H9 (cell line): ENCODE results near the gene TRPM2. TPM values are rescaled to one million over a fixed set of nuclear protein-coding genes. Genes with fewer than 3 reads are reported as not detected.

Experiments
- DNase-seq: peaks from one replicate; pipeline ENCODE4 v3.0.0-alpha.2; 2017
- H2AFZ ChIP-seq: one replicate; pipeline ENCODE4 v1.6.1; 2013; ENCODE audit warnings: mild to moderate bottlenecking, low read length, control low read depth, moderate library complexity
- H2AK5ac ChIP-seq: 2 replicates; pipeline ENCODE4 v1.6.1; 2013; ENCODE audit warnings: low read length, control low read depth, mixed read lengths; ENCODE audit not compliant: insufficient read length
- H2BK120ac ChIP-seq: one replicate; pipeline ENCODE4 v1.6.1; 2013; ENCODE audit warnings: low read depth, mild to moderate bottlenecking, low read length, control low read depth, inconsistent platforms; ENCODE audit not compliant: poor library complexity, severe bottlenecking
- H2BK12ac ChIP-seq: 2 replicates; pipeline ENCODE4 v1.6.1; 2013; ENCODE audit warnings: low read length, control low read depth, mixed read lengths, low read depth; ENCODE audit not compliant: insufficient read length
- H2BK15ac ChIP-seq: 2 replicates; pipeline ENCODE4 v1.6.1; 2013; ENCODE audit warnings: low read depth, low read length, control low read depth
- H2BK20ac ChIP-seq: one replicate; pipeline ENCODE4 v1.6.1; 2013; ENCODE audit warnings: low read depth, mild to moderate bottlenecking, low read length, control low read depth, inconsistent platforms; ENCODE audit not compliant: poor library complexity, severe bottlenecking
- H2BK5ac ChIP-seq: 2 replicates; pipeline ENCODE4 v1.6.1; 2013; ENCODE audit warnings: low read length, control low read depth, mixed read lengths; ENCODE audit not compliant: insufficient read length
- H3K14ac ChIP-seq: 2 replicates; pipeline ENCODE4 v1.6.1; 2013; ENCODE audit warnings: low read length, control low read depth; ENCODE audit not compliant: insufficient read depth
- H3K18ac ChIP-seq: 2 replicates; pipeline ENCODE4 v1.6.1; 2013; ENCODE audit warnings: low read depth, mild to moderate bottlenecking, mixed read lengths, low read length, control low read depth; ENCODE audit not compliant: insufficient read length
- H3K23ac ChIP-seq: 2 replicates; pipeline ENCODE4 v1.6.1; 2013; ENCODE audit warnings: low read length, control low read depth, mixed read lengths, low read depth; ENCODE audit not compliant: insufficient read length
- H3K23me2 ChIP-seq: 2 replicates; pipeline ENCODE4 v1.6.1; 2013; ENCODE audit warnings: low read depth, mild to moderate bottlenecking, mixed read lengths, low read length, control low read depth; ENCODE audit not compliant: insufficient read length, poor library complexity, severe bottlenecking
- H3K27ac ChIP-seq: 2 replicates; pipeline ENCODE4 v1.5.1; 2013; ENCODE audit warnings: low read length, control low read depth, mixed read lengths, low read depth; ENCODE audit not compliant: insufficient read length
- H3K27me3 ChIP-seq: 2 replicates; pipeline ENCODE4 v1.6.1; 2013; ENCODE audit warnings: low read length, control low read depth, inconsistent platforms; ENCODE audit not compliant: insufficient read depth
- H3K4ac ChIP-seq: 2 replicates; pipeline ENCODE4 v1.6.1; 2013; ENCODE audit warnings: low read depth, mild to moderate bottlenecking, control low read depth, inconsistent platforms, low read length, moderate library complexity
- H3K4me1 ChIP-seq: 2 replicates; pipeline ENCODE4 v1.6.1; 2013; ENCODE audit warnings: low read length, control low read depth, inconsistent platforms; ENCODE audit not compliant: insufficient read depth
- H3K4me2 ChIP-seq: 2 replicates; pipeline ENCODE4 v1.6.1; 2013; ENCODE audit warnings: low read length, control low read depth, mixed read lengths; ENCODE audit not compliant: insufficient read length, insufficient read depth
- H3K56ac ChIP-seq: 2 replicates; pipeline ENCODE4 v1.6.1; 2013; ENCODE audit warnings: low read depth, mild to moderate bottlenecking, mixed read lengths, low read length, control low read depth; ENCODE audit not compliant: insufficient read length
- H3K79me1 ChIP-seq: 2 replicates; pipeline ENCODE4 v1.6.1; 2013; ENCODE audit warnings: low read depth, mild to moderate bottlenecking, moderate library complexity, low read length, control low read depth, inconsistent platforms; ENCODE audit not compliant: insufficient read depth, poor library complexity, severe bottlenecking
- H3K79me2 ChIP-seq: 2 replicates; pipeline ENCODE4 v1.6.1; 2013; ENCODE audit warnings: low read length, control low read depth, inconsistent platforms; ENCODE audit not compliant: insufficient read depth
- H3K9ac ChIP-seq: 2 replicates; pipeline ENCODE4 v1.6.1; 2013; ENCODE audit warnings: low read length, control low read depth, mixed read lengths; ENCODE audit not compliant: insufficient read length; ENCODE audit errors: extremely low read depth
- H3K9me3 ChIP-seq: one replicate; pipeline ENCODE4 v1.6.1; 2013; ENCODE audit warnings: low read depth, low read length, inconsistent platforms; ENCODE audit not compliant: control insufficient read depth
- H3T11ph ChIP-seq: one replicate; pipeline ENCODE4 v1.6.1; 2013; ENCODE audit warnings: mild to moderate bottlenecking, low read length, control low read depth, inconsistent platforms
- H4K20me1 ChIP-seq: one replicate; pipeline ENCODE4 v1.6.1; 2013; ENCODE audit not compliant: control insufficient read depth, insufficient read length, insufficient read depth
- H4K5ac ChIP-seq: 2 replicates; pipeline ENCODE4 v1.6.1; 2013; ENCODE audit warnings: low read depth, mild to moderate bottlenecking, mixed read lengths, low read length, control low read depth; ENCODE audit not compliant: insufficient read length
- H4K8ac ChIP-seq: replicated peaks from 2 replicates; pipeline ENCODE4 v1.6.1; 2013; ENCODE audit warnings: low read length, control low read depth, mixed read lengths, low read depth; ENCODE audit not compliant: insufficient read length
- H4K91ac ChIP-seq: 2 replicates; pipeline ENCODE4 v1.6.1; 2013; ENCODE audit warnings: low read depth, mild to moderate bottlenecking, moderate library complexity, mixed read lengths, low read length, control low read depth; ENCODE audit not compliant: insufficient read length
- H3K27ac Mint-ChIP-seq, 3 experiments: 2 replicates in 2 of 3; 3 replicates in 1 of 3; pipeline ENCODE4 v1.8.0; 2020 to 2021; ENCODE audit warnings: mixed read lengths in 3 of 3, mild to moderate bottlenecking in 1 of 3, moderate library complexity in 1 of 3
- H3K27me3 Mint-ChIP-seq: 2 replicates; pipeline ENCODE4 v1.8.0; 2021; ENCODE audit warnings: low read depth, mild to moderate bottlenecking, moderate library complexity, mixed read lengths
- H3K36me3 Mint-ChIP-seq, 3 experiments: 2 replicates in 2 of 3; 3 replicates in 1 of 3; pipeline ENCODE4 v1.8.0; 2020 to 2021; ENCODE audit warnings: low read depth in 3 of 3, mixed read lengths in 3 of 3; ENCODE audit not compliant: insufficient read depth in 1 of 3
- H3K4me1 Mint-ChIP-seq, 2 experiments: 2 replicates each; pipeline ENCODE4 v1.8.0; 2020; ENCODE audit warnings: mixed read lengths in 2 of 2
- H3K4me3 Mint-ChIP-seq, 2 experiments: 2 replicates in 1 of 2; 3 replicates in 1 of 2; pipeline ENCODE4 v1.8.0; 2020 to 2021; ENCODE audit warnings: mild to moderate bottlenecking in 2 of 2, mixed read lengths in 2 of 2, moderate library complexity in 1 of 2
- H3K9me3 Mint-ChIP-seq, 2 experiments: 2 replicates in 1 of 2; 3 replicates in 1 of 2; pipeline ENCODE4 v1.8.0; 2020; ENCODE audit warnings: mild to moderate bottlenecking in 2 of 2, mixed read lengths in 2 of 2, moderate library complexity in 1 of 2
- CTCF ChIP-seq: fragments of 200-600 bp; sonication (generic); conservative IDR thresholded peaks from 3 replicates; pipeline ENCODE4 v1.8.0; 2021; ENCODE audit warnings: antibody characterized with exemption, mild to moderate bottlenecking
- WGBS: extraction: QIAGEN DNeasy Blood & Tissue Kit; methylation state at CpG from one replicate; pipeline ENCODE4 v1.1.7; 2013; ENCODE audit warnings: missing lambda C conversion rate, low lambda C conversion rate, mixed read lengths; ENCODE audit not compliant: insufficient read length; ENCODE audit errors: extremely low coverage; 5-methylcytosine and 5-hydroxymethylcytosine counted together
- total RNA-seq: library from RNA; stranded (reverse); gene quantifications from 2 replicates; pipeline ENCODE4 v1.2.1, GENCODE V29; 2021

The TRPM2 gene
- total RNA-seq, 1 experiment from 2014 or later: 0.68 TPM

DNA sequence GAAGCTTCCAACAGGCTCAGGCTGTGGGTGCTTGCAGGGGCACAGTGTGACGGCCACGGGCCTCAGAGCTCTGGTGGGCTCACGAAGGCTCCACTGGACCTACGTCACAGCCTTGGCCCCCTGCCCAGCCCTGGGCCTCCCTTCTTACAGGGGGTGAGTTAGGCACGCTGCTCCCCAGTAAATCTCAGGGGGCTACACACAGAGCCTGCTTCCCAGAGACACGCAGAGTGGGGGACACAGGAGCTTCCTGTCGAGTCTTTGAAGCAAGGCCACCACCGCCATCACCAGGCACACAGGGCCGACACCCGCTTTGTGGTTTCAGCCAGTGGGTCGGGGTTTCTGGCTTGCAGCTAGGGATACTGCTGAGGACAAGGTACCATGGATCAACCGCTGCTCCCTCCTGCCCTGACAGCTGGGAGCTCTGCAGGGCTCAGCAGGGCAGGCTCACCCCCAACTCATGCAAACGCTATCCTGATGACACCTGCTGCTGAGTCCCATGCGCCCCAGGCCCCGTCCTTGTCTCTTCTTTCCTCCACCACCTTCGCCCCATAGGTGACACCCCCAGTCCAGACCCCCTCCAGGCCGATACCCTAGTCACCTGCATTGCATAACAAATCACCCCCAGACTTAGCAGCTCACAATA is 8.8 kb upstream of the TRPM2 start:
- H3K79me2 ChIP-seq: no peaks in the 10 kb centered on the region
- H3K9me3 ChIP-seq: no peaks in the 10 kb centered on the region
- H3K14ac ChIP-seq: no peak overlapping the region; the same call in 1 of the 2 replicates
- no peak overlapping the region for H2BK5ac ChIP-seq
- no peaks in the 10 kb centered on the region for H3K9me3 Mint-ChIP-seq
- no peak overlapping the region for H3K18ac ChIP-seq
- H2AK5ac ChIP-seq: no peak overlapping the region
- no CpG with 5 or more reads among the region's 17 CpGs for WGBS
- no peak overlapping the region for H3K4me3 Mint-ChIP-seq
- no peak overlapping the region for H2BK12ac ChIP-seq
- H3K27ac ChIP-seq: no peak overlapping the region
- no peak overlapping the region for H2BK120ac ChIP-seq
- no peak overlapping the region for H4K5ac ChIP-seq
- no peak overlapping the region; a peak in 2 of 7 replicates for H3K27ac Mint-ChIP-seq
- peaks cover 2% of the 10 kb centered on the region for H3K23me2 ChIP-seq
- H3K4me2 ChIP-seq: no peak overlapping the region
- H2AFZ ChIP-seq: no peak overlapping the region
- no peaks in the 10 kb centered on the region for H3K79me1 ChIP-seq
- H2BK20ac ChIP-seq: no peak overlapping the region
- no peak overlapping the region for H4K8ac ChIP-seq
- H4K20me1 ChIP-seq: no peaks in the 10 kb centered on the region
- no peak for TF ChIP-seq CTCF
- no peak overlapping the region for H3K56ac ChIP-seq
- H3T11ph ChIP-seq: no peak overlapping the region
- H3K4me1 ChIP-seq: no peaks in the 10 kb centered on the region
- H2BK15ac ChIP-seq: no peak overlapping the region
- H3K4me1 Mint-ChIP-seq: peaks cover 24 to 38% of the 10 kb centered on the region in 2 experiments
- no peak overlapping the region for H4K91ac ChIP-seq
- no peak for DNase-seq
- no peaks in the 10 kb centered on the region for H3K27me3 ChIP-seq
- no peaks in the 10 kb centered on the region for H3K27me3 Mint-ChIP-seq
- H3K23ac ChIP-seq: no peak overlapping the region
- H3K4ac ChIP-seq: no peak overlapping the region
- no peak overlapping the region for H3K9ac ChIP-seq
- no peaks in the 10 kb centered on the region for H3K36me3 Mint-ChIP-seq
